DND-41 (cell line): ENCODE results near the gene RPL10.

Experiments
- EZH2 ChIP-seq: IDR thresholded peaks from 3 replicates; pipeline ENCODE4 v1.6.1; 2012; ENCODE audit warnings: borderline replicate concordance, low read depth, mild to moderate bottlenecking, moderate library complexity, low read length, inconsistent platforms; ENCODE audit not compliant: severe bottlenecking
- TF ChIP-seq, protein P1 (sequence below): IDR thresholded peaks from 2 replicates; pipeline ENCODE4 v1.5.1; 2012; ENCODE audit warnings: borderline replicate concordance, low read length, moderate library complexity, mild to moderate bottlenecking; ENCODE audit not compliant: poor library complexity, severe bottlenecking; ENCODE audit errors: extremely low read depth

GRCh38 chrX:154430916-154431315 is 32.7 kb downstream of the RPL10 start:
- TF ChIP-seq, protein P1, sequence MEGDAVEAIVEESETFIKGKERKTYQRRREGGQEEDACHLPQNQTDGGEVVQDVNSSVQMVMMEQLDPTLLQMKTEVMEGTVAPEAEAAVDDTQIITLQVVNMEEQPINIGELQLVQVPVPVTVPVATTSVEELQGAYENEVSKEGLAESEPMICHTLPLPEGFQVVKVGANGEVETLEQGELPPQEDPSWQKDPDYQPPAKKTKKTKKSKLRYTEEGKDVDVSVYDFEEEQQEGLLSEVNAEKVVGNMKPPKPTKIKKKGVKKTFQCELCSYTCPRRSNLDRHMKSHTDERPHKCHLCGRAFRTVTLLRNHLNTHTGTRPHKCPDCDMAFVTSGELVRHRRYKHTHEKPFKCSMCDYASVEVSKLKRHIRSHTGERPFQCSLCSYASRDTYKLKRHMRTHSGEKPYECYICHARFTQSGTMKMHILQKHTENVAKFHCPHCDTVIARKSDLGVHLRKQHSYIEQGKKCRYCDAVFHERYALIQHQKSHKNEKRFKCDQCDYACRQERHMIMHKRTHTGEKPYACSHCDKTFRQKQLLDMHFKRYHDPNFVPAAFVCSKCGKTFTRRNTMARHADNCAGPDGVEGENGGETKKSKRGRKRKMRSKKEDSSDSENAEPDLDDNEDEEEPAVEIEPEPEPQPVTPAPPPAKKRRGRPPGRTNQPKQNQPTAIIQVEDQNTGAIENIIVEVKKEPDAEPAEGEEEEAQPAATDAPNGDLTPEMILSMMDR: no peak
- no peak for TF ChIP-seq EZH2
